ENCODE results near the gene TNFSF8.

The TNFSF8 gene

GRCh38 chr9:114902786-114903524, 27.4 kb downstream of the TNFSF8 start:
- DNase-seq = no peak

GRCh38 chr9:114900942-114901802, 29.2 kb downstream of the TNFSF8 start:
- DNase-seq = no peak

GRCh38 chr9:114899995-114900394, 30.4 kb downstream of the TNFSF8 start:
- DNase-seq = no peak

- DNase-seq = no peak
Observed at GRCh38 chr9:114899461-114899860, 30.9 kb downstream of the TNFSF8 start.

- DNase-seq = no peak
Observed at GRCh38 chr9:114898741-114899140, 31.6 kb downstream of the TNFSF8 start.

GRCh38 chr9:114897196-114897595, 33.2 kb downstream of the TNFSF8 start:
- no peak for DNase-seq

GRCh38 chr9:114896344-114896743, 34.0 kb downstream of the TNFSF8 start:
- no peak for DNase-seq

- DNase-seq = no peak
Observed at GRCh38 chr9:114895521-114895991, 34.8 kb downstream of the TNFSF8 start.

- peak; percentile 32 for DNase-seq
Observed at GRCh38 chr9:114894609-114895433, 35.6 kb downstream of the TNFSF8 start.

GRCh38 chr9:114894206-114894605, 36.2 kb downstream of the TNFSF8 start:
- DNase-seq = no peak

- DNase-seq = no peak
Observed at GRCh38 chr9:114893221-114894010, 37.0 kb downstream of the TNFSF8 start.

- no peak for DNase-seq
Observed at GRCh38 chr9:114889802-114890224, 40.6 kb downstream of the TNFSF8 start.

GRCh38 chr9:114888607-114889006, 41.8 kb downstream of the TNFSF8 start:
- DNase-seq = no peak

GRCh38 chr9:114887963-114888362, 42.4 kb downstream of the TNFSF8 start:
- DNase-seq = no peak

GRCh38 chr9:114884787-114885452, 45.5 kb downstream of the TNFSF8 start:
- no peak for DNase-seq

GRCh38 chr9:114883709-114884108, 46.7 kb downstream of the TNFSF8 start:
- DNase-seq = no peak

- DNase-seq = no peak
Observed at GRCh38 chr9:114880291-114880745, 50.1 kb downstream of the TNFSF8 start.

- no peak for DNase-seq
Observed at GRCh38 chr9:114878879-114879564, 51.4 kb downstream of the TNFSF8 start.

- DNase-seq = no peak
Observed at GRCh38 chr9:114869845-114870244, 60.5 kb downstream of the TNFSF8 start.

GRCh38 chr9:114869378-114869777, 61.0 kb downstream of the TNFSF8 start:
- DNase-seq = no peak

- no peak for DNase-seq
Observed at GRCh38 chr9:114867327-114867726, 63.1 kb downstream of the TNFSF8 start.
